WTC11 (cell line): ENCODE results near the gene OR10G3. TPM values are rescaled to one million over a fixed set of nuclear protein-coding genes. Genes with fewer than 3 reads are reported as not detected.
"Not testable (repeated sequence)": the region's sequence is repeated elsewhere in the genome, so short reads cannot be mapped to it uniquely, and the experiment has no call there.

Experiments used
- ATAC-seq: fragments of 200-7000 bp; cut with Tn5 transposase; 2 replicates; pipeline ENCODE4 v1.10.0; 2021; ENCODE audit warnings: mild to moderate bottlenecking, moderate library complexity
- CTCF ChIA-PET: fragments of 300-600 bp; sonication (Branson Sonifier 250); formaldehyde crosslinking; loops from one replicate; lab custom pipeline; 2021; ENCODE audit warnings: antibody characterized with exemption; lab: Charles Lee
- POLR2A ChIA-PET: fragments of 350-600 bp; sonication (Branson Sonifier 250); formaldehyde crosslinking; loops from one replicate; lab custom pipeline; 2021; ENCODE audit warnings: antibody characterized with exemption; lab: Charles Lee
- DNase-seq: peaks from one replicate; pipeline ENCODE4 v3.0.0; 2021; ENCODE audit warnings: low spot score
- H3K27ac Mint-ChIP-seq: 2 replicates; pipeline ENCODE4 v1.8.0; 2021; ENCODE audit warnings: mixed read lengths
- H3K27me3 Mint-ChIP-seq: 2 replicates; pipeline ENCODE4 v1.8.0; 2021; ENCODE audit warnings: low read depth, mild to moderate bottlenecking, moderate library complexity, mixed read lengths
- H3K36me3 Mint-ChIP-seq: 2 replicates; pipeline ENCODE4 v1.8.0; 2021; ENCODE audit warnings: mixed read lengths
- H3K4me1 Mint-ChIP-seq: 2 replicates; pipeline ENCODE4 v1.8.0; 2022; ENCODE audit warnings: mixed read lengths
- H3K4me3 Mint-ChIP-seq: 2 replicates; pipeline ENCODE4 v1.8.0; 2021; ENCODE audit warnings: mild to moderate bottlenecking, moderate library complexity, mixed read lengths
- H3K9me3 Mint-ChIP-seq: 2 replicates; pipeline ENCODE4 v1.8.0; 2021; ENCODE audit warnings: mixed read lengths
- ATF1 ChIP-seq: sonication (generic); formaldehyde crosslinking; IDR thresholded peaks from 2 replicates; pipeline ENCODE4 v1.8.1; 2023; ENCODE audit warnings: mild to moderate bottlenecking, moderate library complexity, missing genetic modification reagents
- CREM ChIP-seq: sonication (generic); formaldehyde crosslinking; IDR thresholded peaks from 2 replicates; pipeline ENCODE4 v1.8.1; 2022; ENCODE audit warnings: mild to moderate bottlenecking, missing genetic modification reagents, moderate library complexity
- GRHL2 ChIP-seq: fragments of 250-450 bp; sonication (Bioruptor Pico); IDR thresholded peaks from 2 replicates; pipeline ENCODE4 v1.8.0; 2022; ENCODE audit warnings: mild to moderate bottlenecking, moderate library complexity; ENCODE audit not compliant: insufficient replicate concordance, severe bottlenecking
- MLX ChIP-seq: sonication (generic); formaldehyde crosslinking; IDR thresholded peaks from 2 replicates; pipeline ENCODE4 v1.8.1; 2023; ENCODE audit warnings: mild to moderate bottlenecking, missing genetic modification reagents, moderate library complexity
- NFE2L1 ChIP-seq: sonication (generic); formaldehyde crosslinking; IDR thresholded peaks from 2 replicates; pipeline ENCODE4 v1.8.1; 2023; ENCODE audit warnings: missing genetic modification reagents
- OVOL2 ChIP-seq: fragments of 250-450 bp; sonication (Bioruptor Pico); IDR thresholded peaks from 2 replicates; pipeline ENCODE4 v1.9.0; 2021; ENCODE audit warnings: mild to moderate bottlenecking, borderline replicate concordance
- PRRX2 ChIP-seq: fragments of 250-450 bp; sonication (Bioruptor Pico); IDR thresholded peaks from 2 replicates; pipeline ENCODE4 v1.8.0; 2021; ENCODE audit warnings: mild to moderate bottlenecking
- RORB ChIP-seq: fragments of 250-450 bp; sonication (Bioruptor Pico); IDR thresholded peaks from 2 replicates; pipeline ENCODE4 v1.9.0; 2021; ENCODE audit warnings: mild to moderate bottlenecking
- SP1 ChIP-seq: sonication (generic); formaldehyde crosslinking; conservative IDR thresholded peaks from 2 replicates; pipeline ENCODE4 v1.8.1; 2022; ENCODE audit warnings: missing genetic modification reagents
- TEAD4 ChIP-seq: sonication (generic); formaldehyde crosslinking; IDR thresholded peaks from 2 replicates; pipeline ENCODE4 v1.8.0; 2022; ENCODE audit warnings: mild to moderate bottlenecking, missing genetic modification reagents
- ZMAT4 ChIP-seq: fragments of 250-450 bp; sonication (Bioruptor Pico); IDR thresholded peaks from 2 replicates; pipeline ENCODE4 v1.9.0; 2021; ENCODE audit warnings: mild to moderate bottlenecking
- ZNF281 ChIP-seq: sonication (generic); formaldehyde crosslinking; IDR thresholded peaks from 2 replicates; pipeline ENCODE4 v1.8.0; 2023; ENCODE audit warnings: mild to moderate bottlenecking, missing genetic modification reagents
- ZNF416 ChIP-seq: fragments of 250-450 bp; sonication (Bioruptor Pico); IDR thresholded peaks from 2 replicates; pipeline ENCODE4 v1.9.0; 2021; ENCODE audit warnings: mild to moderate bottlenecking, inconsistent platforms
- total RNA-seq: library from RNA; stranded (reverse); gene quantifications from 3 replicates; pipeline ENCODE4 v1.2.3, GENCODE V29; 2021
- TF ChIP-seq, protein P1 (sequence below): sonication (generic); formaldehyde crosslinking; IDR thresholded peaks from 2 replicates; pipeline ENCODE4 v1.8.0; 2022; ENCODE audit warnings: mild to moderate bottlenecking, missing genetic modification reagents
- TF ChIP-seq, protein P2 (sequence below): sonication (generic); formaldehyde crosslinking; IDR thresholded peaks from 2 replicates; pipeline ENCODE4 v1.8.0; 2023; ENCODE audit warnings: missing genetic modification reagents, mild to moderate bottlenecking, borderline replicate concordance
- TF ChIP-seq, protein P3 (sequence below): fragments of 250-450 bp; sonication (Bioruptor Pico); IDR thresholded peaks from 2 replicates; pipeline ENCODE4 v1.8.0; 2021; ENCODE audit warnings: mild to moderate bottlenecking

The OR10G3 gene
- total RNA-seq, 1 experiment from 2014 or later = not detected

GRCh38 chr14:21553266-21553665 lies 26.6 kb downstream of the OR10G3 start:
- ATAC-seq = peak; percentile 15; the same call in 1 of the 2 replicates

GRCh38 chr14:21544588-21544987 lies 35.3 kb downstream of the OR10G3 start:
- H3K27ac Mint-ChIP-seq, H3K36me3 Mint-ChIP-seq, H3K9me3 Mint-ChIP-seq, H3K27me3 Mint-ChIP-seq, DNase-seq, H3K4me3 Mint-ChIP-seq, POLR2A ChIA-PET, CTCF ChIA-PET, ATAC-seq: not testable (repeated sequence)
- peaks cover 39% of the 10 kb centered on the region for H3K4me1 Mint-ChIP-seq

More at GRCh38 chr14:21553266-21553665, 26.6 kb downstream of the OR10G3 start:
- TF ChIP-seq, protein P1, sequence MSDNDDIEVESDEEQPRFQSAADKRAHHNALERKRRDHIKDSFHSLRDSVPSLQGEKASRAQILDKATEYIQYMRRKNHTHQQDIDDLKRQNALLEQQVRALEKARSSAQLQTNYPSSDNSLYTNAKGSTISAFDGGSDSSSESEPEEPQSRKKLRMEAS (CRISPR knock-in tag) = no peak
- TF ChIP-seq TEAD4 (CRISPR knock-in tag) = peak; percentile 32; the same call in 1 of the 2 replicates
- Mint-ChIP-seq H3K27ac (peak overlapping the region; percentile 93), H3K36me3 (no peaks in the 10 kb centered on the region), H3K4me3 (no peak overlapping the region), H3K9me3 (no peaks in the 10 kb centered on the region), H3K4me1 (peaks cover 41% of the 10 kb centered on the region), H3K27me3 (no peaks in the 10 kb centered on the region)
- DNase-seq = no peak
- ChIA-PET CTCF (interaction anchor here (1.4 to 1.6 kb wide), 2 partner anchors 27 to 42 kb away, joined by 3 to 9 read pairs; partner anchors contain the start of genes METTL3 and SALL2), POLR2A (interaction anchor here (1.0 kb wide), 1 partner anchor 18 kb away, joined by 3 read pairs; no protein-coding TSS in a partner anchor)

GRCh38 chr14:21543963-21544362 lies 35.9 kb downstream of the OR10G3 start:
- ChIA-PET CTCF (no interaction called here), POLR2A (no interaction called here)
- peak overlapping the region; percentile 63 for H3K4me3 Mint-ChIP-seq
- TF ChIP-seq MLX (CRISPR knock-in tag) (no peak), ATF1 (CRISPR knock-in tag) (no peak), CREM (CRISPR knock-in tag) (no peak), NFE2L1 (CRISPR knock-in tag) (no peak), SP1 (CRISPR knock-in tag) (no peak), ZMAT4 (CRISPR knock-in tag) (no peak), ZNF281 (no peak), PRRX2 (CRISPR knock-in tag) (no peak), RORB (no peak), GRHL2 (no peak), OVOL2 (CRISPR knock-in tag) (no peak), ZNF416 (CRISPR knock-in tag) (no peak)
- TF ChIP-seq, protein P2, sequence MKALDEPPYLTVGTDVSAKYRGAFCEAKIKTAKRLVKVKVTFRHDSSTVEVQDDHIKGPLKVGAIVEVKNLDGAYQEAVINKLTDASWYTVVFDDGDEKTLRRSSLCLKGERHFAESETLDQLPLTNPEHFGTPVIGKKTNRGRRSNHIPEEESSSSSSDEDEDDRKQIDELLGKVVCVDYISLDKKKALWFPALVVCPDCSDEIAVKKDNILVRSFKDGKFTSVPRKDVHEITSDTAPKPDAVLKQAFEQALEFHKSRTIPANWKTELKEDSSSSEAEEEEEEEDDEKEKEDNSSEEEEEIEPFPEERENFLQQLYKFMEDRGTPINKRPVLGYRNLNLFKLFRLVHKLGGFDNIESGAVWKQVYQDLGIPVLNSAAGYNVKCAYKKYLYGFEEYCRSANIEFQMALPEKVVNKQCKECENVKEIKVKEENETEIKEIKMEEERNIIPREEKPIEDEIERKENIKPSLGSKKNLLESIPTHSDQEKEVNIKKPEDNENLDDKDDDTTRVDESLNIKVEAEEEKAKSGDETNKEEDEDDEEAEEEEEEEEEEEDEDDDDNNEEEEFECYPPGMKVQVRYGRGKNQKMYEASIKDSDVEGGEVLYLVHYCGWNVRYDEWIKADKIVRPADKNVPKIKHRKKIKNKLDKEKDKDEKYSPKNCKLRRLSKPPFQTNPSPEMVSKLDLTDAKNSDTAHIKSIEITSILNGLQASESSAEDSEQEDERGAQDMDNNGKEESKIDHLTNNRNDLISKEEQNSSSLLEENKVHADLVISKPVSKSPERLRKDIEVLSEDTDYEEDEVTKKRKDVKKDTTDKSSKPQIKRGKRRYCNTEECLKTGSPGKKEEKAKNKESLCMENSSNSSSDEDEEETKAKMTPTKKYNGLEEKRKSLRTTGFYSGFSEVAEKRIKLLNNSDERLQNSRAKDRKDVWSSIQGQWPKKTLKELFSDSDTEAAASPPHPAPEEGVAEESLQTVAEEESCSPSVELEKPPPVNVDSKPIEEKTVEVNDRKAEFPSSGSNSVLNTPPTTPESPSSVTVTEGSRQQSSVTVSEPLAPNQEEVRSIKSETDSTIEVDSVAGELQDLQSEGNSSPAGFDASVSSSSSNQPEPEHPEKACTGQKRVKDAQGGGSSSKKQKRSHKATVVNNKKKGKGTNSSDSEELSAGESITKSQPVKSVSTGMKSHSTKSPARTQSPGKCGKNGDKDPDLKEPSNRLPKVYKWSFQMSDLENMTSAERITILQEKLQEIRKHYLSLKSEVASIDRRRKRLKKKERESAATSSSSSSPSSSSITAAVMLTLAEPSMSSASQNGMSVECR = no peak
- TF ChIP-seq, protein P1 (CRISPR knock-in tag) = no peak
- TF ChIP-seq, protein P3, sequence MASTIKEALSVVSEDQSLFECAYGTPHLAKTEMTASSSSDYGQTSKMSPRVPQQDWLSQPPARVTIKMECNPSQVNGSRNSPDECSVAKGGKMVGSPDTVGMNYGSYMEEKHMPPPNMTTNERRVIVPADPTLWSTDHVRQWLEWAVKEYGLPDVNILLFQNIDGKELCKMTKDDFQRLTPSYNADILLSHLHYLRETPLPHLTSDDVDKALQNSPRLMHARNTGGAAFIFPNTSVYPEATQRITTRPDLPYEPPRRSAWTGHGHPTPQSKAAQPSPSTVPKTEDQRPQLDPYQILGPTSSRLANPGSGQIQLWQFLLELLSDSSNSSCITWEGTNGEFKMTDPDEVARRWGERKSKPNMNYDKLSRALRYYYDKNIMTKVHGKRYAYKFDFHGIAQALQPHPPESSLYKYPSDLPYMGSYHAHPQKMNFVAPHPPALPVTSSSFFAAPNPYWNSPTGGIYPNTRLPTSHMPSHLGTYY (CRISPR knock-in tag) = no peak
- ATAC-seq (no peak), DNase-seq (no peak)
- H3K4me1 Mint-ChIP-seq = peaks cover 45% of the 10 kb centered on the region
- peak overlapping the region; percentile 87 for H3K27ac Mint-ChIP-seq
- no peaks in the 10 kb centered on the region for H3K27me3 Mint-ChIP-seq
- peaks cover 8% of the 10 kb centered on the region for H3K9me3 Mint-ChIP-seq
- H3K36me3 Mint-ChIP-seq = peaks cover 9% of the 10 kb centered on the region
